Spleen (tissue), 11 donors: Measurements from ENCODE around the gene ATXN7L1. TPM values are rescaled to one million over a fixed set of nuclear protein-coding genes. Genes with fewer than 3 reads are reported as not detected.
"Not testable (repeated sequence)": the region's sequence is repeated elsewhere in the genome, so short reads cannot be mapped to it uniquely, and the experiment has no call there.

Experiments used
- DNase-seq: peaks from one replicate; pipeline ENCODE4 v3.0.0-alpha.2; 2020
- H3K27ac ChIP-seq, 8 donors: fragments of 200-600 bp; sonication (generic) in 7 of 8; 1 replicate in 4 of 8; 2 replicates in 4 of 8; pipeline versions ENCODE4 v1.5.0 to v1.8.0; 2016 to 2021; ENCODE audit warnings: inconsistent platforms in 4 of 8, mild to moderate bottlenecking in 4 of 8, moderate library complexity in 1 of 8
- H3K27me3 ChIP-seq, 7 donors: fragments of 200-600 bp; sonication (generic) in 6 of 7; replicated peaks in 1 of 7; 1 replicate in 4 of 7; 2 replicates in 3 of 7; pipeline versions ENCODE4 v1.5.0 to v1.8.0; 2016 to 2021; ENCODE audit warnings: inconsistent platforms in 3 of 7, mild to moderate bottlenecking in 1 of 7
- H3K36me3 ChIP-seq, 6 donors: fragments of 200-600 bp; sonication (generic) in 5 of 6; 1 replicate in 4 of 6; 2 replicates in 2 of 6; pipeline versions ENCODE4 v1.5.0 to v1.8.0; 2016 to 2021; ENCODE audit warnings: inconsistent platforms in 2 of 6
- H3K4me1 ChIP-seq, 6 donors: fragments of 200-600 bp; sonication (generic) in 5 of 6; 1 replicate in 3 of 6; 2 replicates in 3 of 6; pipeline versions ENCODE4 v1.5.0 to v1.8.0; 2016 to 2021; ENCODE audit warnings: inconsistent platforms in 3 of 6
- H3K4me3 ChIP-seq, 8 donors: fragments of 200-600 bp; sonication (generic) in 7 of 8; 1 replicate in 4 of 8; 2 replicates in 4 of 8; pipeline versions ENCODE4 v1.5.0 to v1.8.0; 2016 to 2021; ENCODE audit warnings: inconsistent platforms in 4 of 8, mild to moderate bottlenecking in 4 of 8, moderate library complexity in 2 of 8
- H3K9me3 ChIP-seq, 8 donors: fragments of 200-600 bp; sonication (generic) in 7 of 8; 1 replicate in 4 of 8; 2 replicates in 4 of 8; pipeline versions ENCODE4 v1.5.0 to v1.8.0; 2016 to 2021; ENCODE audit warnings: inconsistent platforms in 4 of 8
- POLR2A ChIP-seq, 3 donors: fragments of 450-650 bp; IDR thresholded peaks; one replicate each; pipeline ENCODE4 v1.5.1; 2017; ENCODE audit warnings: antibody characterized with exemption in 3 of 3, mild to moderate bottlenecking in 1 of 3
- POLR2AphosphoS5 ChIP-seq, 3 donors: sonication (generic); formaldehyde crosslinking; IDR thresholded peaks; one replicate each; pipeline ENCODE4 v1.5.1; 2017; ENCODE audit warnings: antibody characterized with exemption in 3 of 3
- WGBS, 5 donors: extraction: QIAGEN DNeasy Blood & Tissue Kit in 3 of 5; methylation state at CpG; one replicate each; pipeline versions ENCODE4 v1.1.5 to v1.1.7; 2013 to 2018; 5-methylcytosine and 5-hydroxymethylcytosine counted together
- intact Hi-C: fragments of 100-400 bp; cut with DNase I; formaldehyde crosslinking; loops from one replicate; pipeline ENCODE4 v1.15.0; 2023; ENCODE audit warnings: low total_unique reads
- polyA plus RNA-seq, 3 donors: library from polyadenylated mRNA; stranded (reverse); fragments of 200-250 nt; gene quantifications; one replicate each; pipeline ENCODE4 v1.2.1, GENCODE V29; 2013
- total RNA-seq, 7 donors: library from RNA; depleted of rRNA in 3 of 7; stranded (reverse); fragments of >200 nt in 3 of 7; fragmentation: NEBNext Ultra II Directional in 4 of 7; extraction: Animal tissue kit (Norgen Biotek cat#: 25700) in 4 of 7; gene quantifications; one replicate each; pipeline versions ENCODE4 v1.1.0 to v1.2.1, GENCODE V29; 2016 to 2021
- TF ChIP-seq, protein P1 (sequence below), 11 experiments: fragments of 200-600 bp in 7 of 11; fragments of 450-650 bp in 4 of 11; sonication (generic) in 4 of 11; IDR thresholded peaks in 8 of 11; conservative IDR thresholded peaks in 3 of 11; 1 replicate in 7 of 11; 2 replicates in 4 of 11; pipeline versions ENCODE4 v1.4.0 to v1.8.0; 2016 to 2021; ENCODE audit warnings: antibody characterized with exemption in 11 of 11, inconsistent platforms in 4 of 11, mild to moderate bottlenecking in 1 of 11
- donor health status: healthy with polysubstance abuse.
- donor health status: DM: no; HTN: no; CAD: no; lungs with moderate emphysema.
- donor health status: DM: no; HTN: no; CAD: no.
- donor health status: Bipolar disorder and iron deficiency.
- donor health status: healthy.
- donor health status: DM: no; HTN: no; CAD: no.
- donor health status: DM: yes; HTN: yes; CAD: no.

ATXN7L1 gene
- total and polyA plus RNA-seq, 10 donors, result 2.4 to 29.3 (median 18.4) TPM

DNA sequence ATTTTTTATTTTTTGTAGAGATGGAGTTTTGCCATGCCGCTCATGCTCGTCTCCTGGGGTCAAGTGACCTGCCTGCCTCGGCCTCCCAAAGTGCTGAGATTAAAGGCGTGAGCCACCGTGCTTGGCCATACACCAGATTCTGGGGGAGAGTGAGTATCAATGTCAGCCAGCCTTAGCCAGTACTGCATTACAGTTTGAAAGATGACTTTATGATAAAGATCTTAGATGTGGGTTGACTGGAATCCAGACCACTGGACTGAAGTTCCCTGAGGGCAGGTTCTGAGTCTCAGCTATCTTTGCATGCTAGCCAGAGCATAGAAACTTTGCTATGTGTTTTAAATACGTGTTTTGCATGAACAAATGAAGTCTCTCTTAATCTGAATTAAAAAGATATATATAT is 177.9 kb downstream of the ATXN7L1 start:
- TF ChIP-seq POLR2A (IDR thresholded peaks at IDR 0.05) (no peak), POLR2AphosphoS5 (IDR thresholded peaks at IDR 0.05) (no peak)
- TF ChIP-seq, protein P1, sequence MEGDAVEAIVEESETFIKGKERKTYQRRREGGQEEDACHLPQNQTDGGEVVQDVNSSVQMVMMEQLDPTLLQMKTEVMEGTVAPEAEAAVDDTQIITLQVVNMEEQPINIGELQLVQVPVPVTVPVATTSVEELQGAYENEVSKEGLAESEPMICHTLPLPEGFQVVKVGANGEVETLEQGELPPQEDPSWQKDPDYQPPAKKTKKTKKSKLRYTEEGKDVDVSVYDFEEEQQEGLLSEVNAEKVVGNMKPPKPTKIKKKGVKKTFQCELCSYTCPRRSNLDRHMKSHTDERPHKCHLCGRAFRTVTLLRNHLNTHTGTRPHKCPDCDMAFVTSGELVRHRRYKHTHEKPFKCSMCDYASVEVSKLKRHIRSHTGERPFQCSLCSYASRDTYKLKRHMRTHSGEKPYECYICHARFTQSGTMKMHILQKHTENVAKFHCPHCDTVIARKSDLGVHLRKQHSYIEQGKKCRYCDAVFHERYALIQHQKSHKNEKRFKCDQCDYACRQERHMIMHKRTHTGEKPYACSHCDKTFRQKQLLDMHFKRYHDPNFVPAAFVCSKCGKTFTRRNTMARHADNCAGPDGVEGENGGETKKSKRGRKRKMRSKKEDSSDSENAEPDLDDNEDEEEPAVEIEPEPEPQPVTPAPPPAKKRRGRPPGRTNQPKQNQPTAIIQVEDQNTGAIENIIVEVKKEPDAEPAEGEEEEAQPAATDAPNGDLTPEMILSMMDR (IDR thresholded peaks at IDR 0.05 in 8 of 11, conservative IDR thresholded peaks at IDR 0.05 in 3 of 11), result no peak
- 88 to 97% (median 92%) methylated on average over 6 of the region's 6 CpGs for WGBS, 5 donors
- H3K9me3 ChIP-seq, result peaks cover 0 to 11% (median 2%) of the 10 kb centered on the region in 8 donors
- intact Hi-C loops, result no loop called here
- H3K27ac ChIP-seq, result no peak overlapping the region
- H3K27me3 ChIP-seq, result no peaks in the 10 kb centered on the region
- no peaks in the 10 kb centered on the region for H3K4me1 ChIP-seq
- no peaks in the 10 kb centered on the region for H3K36me3 ChIP-seq
- DNase-seq, result no peak
- H3K4me3 ChIP-seq, result no peak overlapping the region

DNA sequence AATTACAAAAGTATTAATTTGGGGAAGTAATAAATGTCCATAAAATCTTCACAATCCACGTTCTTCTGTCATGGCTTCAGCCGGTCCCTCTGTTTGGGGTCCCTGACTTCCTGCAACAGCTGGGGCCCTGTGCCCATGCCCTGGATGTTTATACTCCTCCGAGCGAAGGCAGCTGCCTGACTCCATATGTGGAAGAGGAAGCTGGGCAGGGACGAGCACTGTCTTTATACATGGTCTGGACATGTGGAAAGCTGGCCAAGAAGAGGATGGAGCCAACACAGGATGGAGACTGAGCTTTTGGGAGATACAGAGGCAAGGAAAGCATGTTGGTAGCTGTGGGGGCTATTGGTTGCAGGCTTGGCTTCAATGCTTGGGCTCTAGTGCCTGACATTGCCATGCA is 178.6 kb downstream of the ATXN7L1 start:
- WGBS, 5 donors, result 86 to 96% (median 93%) methylated on average over 5 of the region's 5 CpGs
- no peak overlapping the region for H3K4me3 ChIP-seq
- intact Hi-C loops, result no loop called here
- no peaks in the 10 kb centered on the region for H3K36me3 ChIP-seq
- peaks cover 0 to 6% (median 3%) of the 10 kb centered on the region in 6 donors for H3K4me1 ChIP-seq
- peaks cover 0 to 11% (median 2%) of the 10 kb centered on the region in 8 donors for H3K9me3 ChIP-seq
- no peak overlapping the region for H3K27ac ChIP-seq
- TF ChIP-seq, protein P1 (IDR thresholded peaks at IDR 0.05 in 8 of 11, conservative IDR thresholded peaks at IDR 0.05 in 3 of 11), result no peak
- TF ChIP-seq POLR2AphosphoS5 (IDR thresholded peaks at IDR 0.05) (no peak), POLR2A (IDR thresholded peaks at IDR 0.05) (no peak)
- no peaks in the 10 kb centered on the region for H3K27me3 ChIP-seq
- no peak for DNase-seq

DNA sequence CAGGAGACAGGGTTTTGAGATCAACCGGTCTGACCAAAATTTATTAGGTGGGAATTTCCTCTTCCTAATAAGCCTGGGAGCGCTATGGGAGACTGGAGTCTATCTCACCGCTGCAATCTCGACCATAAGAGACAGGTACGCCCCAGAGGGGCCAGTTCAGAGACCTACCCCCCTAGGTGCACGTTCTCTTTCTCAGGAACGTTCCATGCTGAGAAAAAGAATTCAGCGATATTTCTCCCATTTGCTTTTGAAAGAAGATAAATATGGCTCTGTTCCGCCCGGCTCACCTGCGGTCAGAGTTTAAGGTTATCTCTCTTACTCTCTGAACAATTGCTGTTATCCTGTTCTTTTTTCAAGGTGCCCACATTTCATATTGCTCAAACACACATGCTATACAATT is 179.2 kb downstream of the ATXN7L1 start:
- H3K4me3 ChIP-seq, H3K27me3 ChIP-seq, H3K27ac ChIP-seq, DNase-seq, intact Hi-C loops, H3K36me3 ChIP-seq: not testable (repeated sequence)
- Histone ChIP-seq H3K9me3 (peaks cover 0 to 11% (median 2%) of the 10 kb centered on the region in 8 donors), H3K4me1 (peaks cover 0 to 11% (median 8%) of the 10 kb centered on the region in 6 donors)
- 92 to 94% (median 92%) methylated on average over 10 to 11 of the region's 11 CpGs for WGBS, 5 donors

DNA sequence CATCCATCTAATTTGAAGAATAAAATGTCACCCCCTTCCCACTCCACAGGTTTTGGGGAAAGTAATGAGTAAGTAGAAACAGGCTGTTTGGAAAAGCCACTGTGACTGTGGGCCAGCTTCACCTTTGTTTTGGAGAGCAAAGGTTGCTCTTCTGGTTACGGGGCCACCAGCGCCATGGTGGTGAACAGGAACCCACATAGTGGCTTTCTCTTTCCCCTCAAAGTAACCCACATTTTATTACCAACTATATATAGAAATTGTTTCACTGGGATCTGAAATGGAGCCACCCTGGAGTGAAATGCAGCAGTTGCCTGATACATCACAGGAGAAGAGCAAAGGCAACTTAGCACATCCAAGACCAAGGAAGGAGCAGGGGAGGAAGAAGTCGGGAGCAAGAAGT is 182.8 kb downstream of the ATXN7L1 start:
- TF ChIP-seq, protein P1 (IDR thresholded peaks at IDR 0.05 in 8 of 11, conservative IDR thresholded peaks at IDR 0.05 in 3 of 11), result no peak
- TF ChIP-seq POLR2A (IDR thresholded peaks at IDR 0.05) (no peak), POLR2AphosphoS5 (IDR thresholded peaks at IDR 0.05) (no peak)
- peaks cover 0 to 11% (median 2%) of the 10 kb centered on the region in 8 donors for H3K9me3 ChIP-seq
- H3K36me3 ChIP-seq, result no peaks in the 10 kb centered on the region
- no peak overlapping the region for H3K27ac ChIP-seq
- H3K4me1 ChIP-seq, result peaks cover 0 to 36% (median 21%) of the 10 kb centered on the region in 6 donors
- intact Hi-C loops, result no loop called here
- no peaks in the 10 kb centered on the region for H3K27me3 ChIP-seq
- WGBS, 5 donors, result 51 to 68% (median 64%) methylated on average over 3 of the region's 3 CpGs
- DNase-seq, result no peak
- no peak overlapping the region for H3K4me3 ChIP-seq
